Endothelial cell of umbilical vein (primary cell): ENCODE data around the gene ETS2.

Experiments used
- EZH2 ChIP-seq: IDR thresholded peaks from 2 replicates; pipeline ENCODE4 v1.6.1; 2012; ENCODE audit warnings: borderline replicate concordance, low read depth, mild to moderate bottlenecking, moderate library complexity, low read length, inconsistent platforms; ENCODE audit not compliant: severe bottlenecking
- MYC ChIP-seq: IDR thresholded peaks from one replicate; pipeline ENCODE4 v1.6.1; 2011; ENCODE audit warnings: mild to moderate bottlenecking, low read depth, low read length
- POLR2A ChIP-seq: IDR thresholded peaks from 2 replicates; pipeline ENCODE4 v1.6.1; 2012; ENCODE audit warnings: low read depth, mild to moderate bottlenecking, control low read depth, low read length
- POLR2AphosphoS5 ChIP-seq: IDR thresholded peaks from 2 replicates; pipeline ENCODE4 v1.6.1; 2012; ENCODE audit warnings: low read depth, mild to moderate bottlenecking, control low read depth, low read length, moderate library complexity; ENCODE audit not compliant: insufficient read depth
- TF ChIP-seq, protein P1 (sequence below), 2 donors: IDR thresholded peaks; 1 replicate in 1 of 2; 2 replicates in 1 of 2; pipeline ENCODE4 v1.5.1; 2011; ENCODE audit warnings: low read length in 2 of 2, mild to moderate bottlenecking in 2 of 2, moderate library complexity in 2 of 2, control low read depth in 1 of 2, inconsistent platforms in 1 of 2, low read depth in 1 of 2; ENCODE audit not compliant: insufficient read depth in 1 of 2; ENCODE audit errors: extremely low read depth in 1 of 2

DNA sequence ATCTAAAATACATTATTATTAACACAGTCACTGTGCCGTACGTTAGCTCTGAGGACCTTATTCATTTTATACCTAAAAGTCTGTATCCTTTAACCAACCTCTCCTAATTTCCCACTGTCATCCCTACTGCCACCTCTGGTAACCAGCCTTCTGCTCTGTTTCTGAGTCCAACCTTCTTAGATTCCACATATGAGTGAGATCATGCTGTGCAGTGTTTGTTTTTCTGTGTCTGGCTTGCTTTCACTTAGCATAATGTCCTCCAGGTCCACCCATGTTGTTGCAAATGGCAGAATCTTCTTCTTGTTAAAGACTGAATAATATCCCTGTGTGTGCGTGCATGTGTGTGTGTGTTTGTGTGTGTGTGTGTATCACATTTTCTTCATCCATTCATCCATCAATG is 64.2 kb downstream of the ETS2 start:
- TF ChIP-seq, protein P1, sequence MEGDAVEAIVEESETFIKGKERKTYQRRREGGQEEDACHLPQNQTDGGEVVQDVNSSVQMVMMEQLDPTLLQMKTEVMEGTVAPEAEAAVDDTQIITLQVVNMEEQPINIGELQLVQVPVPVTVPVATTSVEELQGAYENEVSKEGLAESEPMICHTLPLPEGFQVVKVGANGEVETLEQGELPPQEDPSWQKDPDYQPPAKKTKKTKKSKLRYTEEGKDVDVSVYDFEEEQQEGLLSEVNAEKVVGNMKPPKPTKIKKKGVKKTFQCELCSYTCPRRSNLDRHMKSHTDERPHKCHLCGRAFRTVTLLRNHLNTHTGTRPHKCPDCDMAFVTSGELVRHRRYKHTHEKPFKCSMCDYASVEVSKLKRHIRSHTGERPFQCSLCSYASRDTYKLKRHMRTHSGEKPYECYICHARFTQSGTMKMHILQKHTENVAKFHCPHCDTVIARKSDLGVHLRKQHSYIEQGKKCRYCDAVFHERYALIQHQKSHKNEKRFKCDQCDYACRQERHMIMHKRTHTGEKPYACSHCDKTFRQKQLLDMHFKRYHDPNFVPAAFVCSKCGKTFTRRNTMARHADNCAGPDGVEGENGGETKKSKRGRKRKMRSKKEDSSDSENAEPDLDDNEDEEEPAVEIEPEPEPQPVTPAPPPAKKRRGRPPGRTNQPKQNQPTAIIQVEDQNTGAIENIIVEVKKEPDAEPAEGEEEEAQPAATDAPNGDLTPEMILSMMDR (IDR thresholded peaks at IDR 0.05; ENCODE audit: extremely low read depth in 1 of 2, insufficient read depth in 1 of 2, low read depth in 1 of 2, low read length in 2 of 2) = peak in 1 of 2 donors; percentile 8
- TF ChIP-seq EZH2 (no peak), POLR2A (no peak), POLR2AphosphoS5 (no peak), MYC (no peak)
